Activated CD4-positive, alpha-beta T cell treated with anti-CD3 and anti-CD28 coated beads, Interleukin-2, amount 50 U/mL, for 48 hours (primary cell): ENCODE results near the gene RPL36AL.
A peak's percentile ranks its signal among the peaks of the same experiment; 100 is the strongest.
"Not testable (repeated sequence)": the region's sequence is repeated elsewhere in the genome, so short reads cannot be mapped to it uniquely, and the experiment has no call there.

Source experiments
- DNase-seq, 2 experiments: peaks; one replicate each; pipeline ENCODE4 v3.0.0-alpha.2; 2020

Gene RPL36AL

GRCh38 chr14:49620182-49621113 lies at the start of gene RPL36AL, which contains the start of gene MGAT2:
Gene RPL36AL (minus strand): TSS chr14:49620626. CDS start chr14:49619104, 1,522 bp downstream.
Gene MGAT2 (plus strand): TSS chr14:49620799. CDS start chr14:49621269, 470 bp downstream.
- DNase-seq: peak; percentile 94 to 97

- no peak for DNase-seq
Measured at GRCh38 chr14:49659526-49660455, 39.4 kb upstream of the RPL36AL start.

GRCh38 chr14:49657500-49657899 lies 37.1 kb upstream of the RPL36AL start:
- DNase-seq: not testable (repeated sequence)

GRCh38 chr14:49654511-49654910 lies 34.1 kb upstream of the RPL36AL start:
- no peak for DNase-seq

- no peak for DNase-seq
Measured at GRCh38 chr14:49653508-49653907, 33.1 kb upstream of the RPL36AL start.

- DNase-seq: no peak
Measured at GRCh38 chr14:49642163-49642562, 21.7 kb upstream of the RPL36AL start.

- DNase-seq: no peak
Measured at GRCh38 chr14:49641697-49642129, 21.3 kb upstream of the RPL36AL start.

GRCh38 chr14:49640540-49641417 lies 20.4 kb upstream of the RPL36AL start:
- no peak for DNase-seq

- no peak for DNase-seq
Measured at GRCh38 chr14:49637534-49638078, 17.2 kb upstream of the RPL36AL start.

GRCh38 chr14:49636866-49637265 lies 16.4 kb upstream of the RPL36AL start:
- DNase-seq: no peak

- DNase-seq: peak; percentile 57 to 66
Measured at GRCh38 chr14:49634547-49635334, 14.3 kb upstream of the RPL36AL start, which contains the start of gene DNAAF2. Gene DNAAF2 (minus strand): TSS chr14:49635244. CDS start chr14:49635149, 95 bp downstream.

- DNase-seq: peak; percentile 95
Measured at GRCh38 chr14:49633640-49634546, 13.5 kb upstream of the RPL36AL start.

- DNase-seq: no peak
Measured at GRCh38 chr14:49623941-49624839, 3.8 kb upstream of the RPL36AL start.

- no peak for DNase-seq
Measured at GRCh38 chr14:49623387-49623786, 3.0 kb upstream of the RPL36AL start.

GRCh38 chr14:49622022-49622607 lies 1.7 kb upstream of the RPL36AL start:
- DNase-seq: no peak

- peak; percentile 59 to 73 for DNase-seq
Measured at GRCh38 chr14:49621114-49621881, 872 bp upstream of the RPL36AL start.

- no peak for DNase-seq
Measured at GRCh38 chr14:49619730-49620129, 696 bp downstream of the RPL36AL start.
